Measurements from ENCODE around the gene ZNRD2. TPM values are rescaled to one million over a fixed set of nuclear protein-coding genes. Genes with fewer than 3 reads are reported as not detected.
A peak's percentile ranks its signal among the peaks of the same experiment; 100 is the strongest.

The ZNRD2 gene
- total and polyA plus RNA-seq, 2 donors from 2014 or later = 32.0 to 60.4 TPM

GRCh38 chr11:65595131-65595530, 24.9 kb downstream of the ZNRD2 start:
- FAIRE-seq (no peak), DNase-seq (no peak)
- no peaks in the 10 kb centered on the region for H3K27me3 ChIP-seq (ENCODE audit: control insufficient read depth, insufficient read depth, low read length)
- H3K9ac ChIP-seq (ENCODE audit: low read length in 3 of 3) = no peak overlapping the region
- no peaks in the 10 kb centered on the region for H3K9me3 ChIP-seq (ENCODE audit: control insufficient read depth in 2 of 3, insufficient read depth in 1 of 3, low read length in 3 of 3)
- H3K4me3 ChIP-seq (ENCODE audit: low read length in 3 of 3) = no peak overlapping the region
- H3K36me3 ChIP-seq (ENCODE audit: control insufficient read depth in 2 of 3, insufficient read depth in 3 of 3, low read length in 3 of 3) = peaks cover 0 to 18% (median 2%) of the 10 kb centered on the region in 3 donors
- intact Hi-C loops (cut with DNase I) = no loop called here
- H3K4me1 ChIP-seq (ENCODE audit: control insufficient read depth in 2 of 3, insufficient read depth in 2 of 3, low read depth in 1 of 3, low read length in 3 of 3) = peaks cover 0 to 4% (median 0%) of the 10 kb centered on the region in 3 donors
- TF ChIP-seq CTCF (IDR thresholded peaks at IDR 0.05; ENCODE audit: borderline replicate concordance, extremely low read depth, insufficient read depth) = no peak
- no peak overlapping the region for H3K27ac ChIP-seq (ENCODE audit: low read depth in 2 of 2, low read length in 2 of 2)

- peaks cover 0 to 18% (median 2%) of the 10 kb centered on the region in 3 donors for H3K36me3 ChIP-seq (ENCODE audit: control insufficient read depth in 2 of 3, insufficient read depth in 3 of 3, low read length in 3 of 3)
- peak in 1 of 5 donors; percentile 79 for DNase-seq
- H3K9me3 ChIP-seq (ENCODE audit: control insufficient read depth in 2 of 3, insufficient read depth in 1 of 3, low read length in 3 of 3) = no peaks in the 10 kb centered on the region
- H3K27ac ChIP-seq (ENCODE audit: low read depth in 2 of 2, low read length in 2 of 2) = no peak within 1 kb of the TSS
- no peak for TF ChIP-seq CTCF (IDR thresholded peaks at IDR 0.05; ENCODE audit: borderline replicate concordance, extremely low read depth, insufficient read depth)
- no peak within 1 kb of the TSS for H3K4me3 ChIP-seq (ENCODE audit: low read length in 3 of 3)
- intact Hi-C loops (cut with DNase I) = no loop called here
- peaks cover 0 to 4% (median 0%) of the 10 kb centered on the region in 3 donors for H3K4me1 ChIP-seq (ENCODE audit: control insufficient read depth in 2 of 3, insufficient read depth in 2 of 3, low read depth in 1 of 3, low read length in 3 of 3)
- H3K27me3 ChIP-seq (ENCODE audit: control insufficient read depth, insufficient read depth, low read length) = no peaks in the 10 kb centered on the region
- no peak for FAIRE-seq
- H3K9ac ChIP-seq (ENCODE audit: low read length in 3 of 3) = no peak within 1 kb of the TSS
Measured at GRCh38 chr11:65595543-65596281, 25.4 kb downstream of the ZNRD2 start, which contains the start of gene KCNK7. Gene KCNK7, minus strand, starts transcription at chr11:65595800. Its CDS starts 28 bp downstream, at chr11:65595772.

- Histone ChIP-seq H3K4me3 (ENCODE audit: low read length in 3 of 3) (no peak overlapping the region), H3K36me3 (ENCODE audit: control insufficient read depth in 2 of 3, insufficient read depth in 3 of 3, low read length in 3 of 3) (peaks cover 0 to 18% (median 2%) of the 10 kb centered on the region in 3 donors), H3K9ac (ENCODE audit: low read length in 3 of 3) (no peak overlapping the region), H3K4me1 (ENCODE audit: control insufficient read depth in 2 of 3, insufficient read depth in 2 of 3, low read depth in 1 of 3, low read length in 3 of 3) (peaks cover 0 to 4% (median 0%) of the 10 kb centered on the region in 3 donors), H3K27me3 (ENCODE audit: control insufficient read depth, insufficient read depth, low read length) (no peaks in the 10 kb centered on the region), H3K27ac (ENCODE audit: low read depth in 2 of 2, low read length in 2 of 2) (no peak overlapping the region), H3K9me3 (ENCODE audit: control insufficient read depth in 2 of 3, insufficient read depth in 1 of 3, low read length in 3 of 3) (no peaks in the 10 kb centered on the region)
- FAIRE-seq (no peak), DNase-seq (no peak)
- intact Hi-C loops (cut with DNase I) = no loop called here
- no peak for TF ChIP-seq CTCF (IDR thresholded peaks at IDR 0.05; ENCODE audit: borderline replicate concordance, extremely low read depth, insufficient read depth)
Measured at GRCh38 chr11:65596520-65596919, 26.2 kb downstream of the ZNRD2 start.
